HG03045 (cell line): ENCODE data around the gene PFDN2.

Experiments
- ATAC-seq: cut with Tn5 transposase; IDR thresholded peaks from one replicate; pipeline ENCODE4 v1.9.1; 2021; ENCODE audit warnings: mild to moderate bottlenecking, moderate library complexity; ENCODE audit not compliant: unreplicated experiment

The PFDN2 gene, protein sequence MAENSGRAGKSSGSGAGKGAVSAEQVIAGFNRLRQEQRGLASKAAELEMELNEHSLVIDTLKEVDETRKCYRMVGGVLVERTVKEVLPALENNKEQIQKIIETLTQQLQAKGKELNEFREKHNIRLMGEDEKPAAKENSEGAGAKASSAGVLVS

DNA sequence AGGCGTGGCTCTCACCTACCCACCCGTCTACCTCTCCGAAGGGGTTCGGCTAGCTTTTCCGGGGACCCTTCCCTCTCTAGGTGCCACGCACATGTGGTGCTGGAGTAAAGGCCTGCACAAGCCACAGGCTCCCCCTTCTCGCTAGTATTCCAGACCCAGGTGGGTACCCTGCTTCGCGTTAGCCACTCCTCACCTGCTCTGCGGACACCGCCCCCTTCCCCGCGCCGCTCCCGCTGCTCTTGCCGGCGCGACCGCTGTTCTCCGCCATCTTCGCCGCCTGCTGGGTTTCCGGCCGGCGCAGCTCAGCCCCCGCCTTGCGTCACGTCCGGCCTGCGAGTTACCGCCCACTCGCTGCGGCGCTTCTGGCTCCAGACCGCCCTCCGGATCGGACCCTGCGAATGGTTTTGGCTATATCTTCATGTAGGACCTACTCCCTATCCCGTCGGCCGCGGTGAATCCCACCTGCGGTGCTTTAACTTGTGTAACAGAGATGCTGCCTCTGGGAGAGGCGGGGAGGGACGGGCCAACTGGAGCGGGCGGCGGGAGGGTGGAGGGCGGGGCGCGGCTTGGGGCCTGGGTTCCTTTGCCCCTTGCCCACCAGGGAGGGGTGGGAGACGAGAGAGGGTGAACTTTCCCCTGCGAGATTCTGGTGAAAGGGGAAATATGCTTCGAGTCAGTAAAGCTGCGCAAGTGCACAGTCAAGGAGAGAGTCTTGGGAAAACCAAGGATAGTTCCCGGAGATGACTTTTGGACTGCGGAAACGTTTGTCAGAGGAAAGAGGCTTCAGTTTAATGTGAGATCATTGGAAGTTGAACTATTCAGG lies at the start of gene PFDN2, which contains the start of gene NIT1:
TSS of gene PFDN2 (minus strand) at position 279 of the 823 bp plus-strand sequence. CDS start at position 268, 11 bp downstream.
TSS of gene NIT1 (plus strand) at position 347 of the 823 bp plus-strand sequence. CDS start at position 419, 72 bp downstream.
- peak; percentile 89 for ATAC-seq

DNA sequence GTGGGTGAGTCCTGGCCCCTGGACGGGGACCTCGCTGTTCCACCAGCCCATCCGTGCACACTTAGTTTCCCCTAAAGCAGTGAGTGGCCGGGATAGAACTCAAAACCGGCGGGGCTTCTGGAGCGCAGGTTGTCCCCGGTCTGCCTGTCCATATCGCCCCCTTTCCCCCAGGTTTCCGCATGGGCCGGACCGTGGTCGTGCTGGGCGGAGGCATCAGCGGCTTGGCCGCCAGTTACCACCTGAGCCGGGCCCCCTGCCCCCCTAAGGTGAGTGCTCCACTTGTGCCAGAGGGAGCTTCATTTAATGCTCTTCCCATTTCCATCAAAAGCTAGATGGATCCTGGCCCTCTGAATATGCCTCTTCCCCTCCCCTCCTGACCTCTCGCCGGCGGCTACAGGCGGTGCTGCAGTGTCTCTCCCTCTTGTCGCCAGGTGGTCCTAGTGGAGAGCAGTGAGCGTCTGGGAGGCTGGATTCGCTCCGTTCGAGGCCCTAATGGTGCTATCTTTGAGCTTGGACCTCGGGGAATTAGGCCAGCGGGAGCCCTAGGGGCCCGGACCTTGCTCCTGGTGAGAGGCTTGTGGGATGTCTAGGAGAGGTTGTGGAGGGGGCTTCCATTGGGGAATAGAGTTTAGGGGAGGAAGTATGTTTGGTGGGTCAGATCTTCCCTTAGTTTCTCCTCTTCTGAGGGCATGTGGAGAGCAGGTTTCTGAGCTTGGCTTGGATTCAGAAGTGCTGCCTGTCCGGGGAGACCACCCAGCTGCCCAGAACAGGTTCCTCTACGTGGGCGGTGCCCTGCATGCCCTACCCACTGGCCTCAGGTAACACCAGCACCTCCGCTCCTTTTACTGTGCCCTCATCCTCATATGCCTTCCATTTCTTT lies 49.1 kb upstream of the PFDN2 start:
- no peak for ATAC-seq

DNA sequence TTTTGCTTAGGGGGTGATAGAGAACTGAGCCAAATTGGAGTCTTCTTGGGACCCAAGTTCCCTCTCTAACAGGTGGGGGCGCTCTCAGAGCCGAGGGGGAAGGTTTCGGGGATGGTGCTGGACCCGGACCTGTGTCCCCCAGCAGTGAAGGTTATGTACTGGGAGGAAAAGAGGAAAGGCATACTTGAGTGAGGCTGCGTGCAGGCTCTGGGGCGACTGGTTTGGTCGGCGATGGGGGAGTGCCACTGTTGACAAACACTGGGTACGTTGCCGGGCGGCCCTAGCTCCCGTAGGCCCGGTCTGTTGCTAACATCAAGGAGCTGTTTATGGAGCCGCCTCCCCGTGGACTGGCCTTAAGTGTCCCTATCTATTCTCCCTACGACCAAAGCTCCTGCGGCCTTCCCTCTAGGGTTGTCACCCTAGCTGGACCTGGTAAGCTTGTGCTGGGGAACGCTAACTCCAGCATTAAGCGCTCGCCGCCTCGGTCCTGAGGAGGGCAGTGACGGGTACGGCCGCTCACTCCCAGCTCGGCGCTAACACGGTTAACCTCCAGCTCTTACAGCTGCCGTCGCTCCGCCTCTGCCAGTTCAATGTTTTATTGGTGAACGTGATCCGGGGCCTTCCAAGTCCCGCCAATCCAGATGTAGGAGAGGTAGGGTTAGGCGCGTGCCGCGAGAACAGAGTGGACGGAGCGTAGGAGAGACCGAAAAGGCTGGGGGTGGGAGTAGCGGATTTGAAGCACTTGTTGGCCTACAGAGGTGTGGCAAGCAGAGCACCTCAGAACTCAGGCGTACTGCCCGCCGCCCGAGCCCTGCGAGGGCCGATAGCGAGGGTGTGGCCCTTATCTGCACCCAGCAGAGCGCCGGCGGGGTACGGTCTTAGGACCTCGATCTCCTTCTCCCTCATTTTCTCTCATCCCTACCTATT lies 48.2 kb upstream of the PFDN2 start, which contains the start of gene PPOX:
TSS of gene PPOX (plus strand) at position 685 of the 927 bp plus-strand sequence. CDS start 422 bp downstream, outside the sequence.
- ATAC-seq, result peak; percentile 93

DNA sequence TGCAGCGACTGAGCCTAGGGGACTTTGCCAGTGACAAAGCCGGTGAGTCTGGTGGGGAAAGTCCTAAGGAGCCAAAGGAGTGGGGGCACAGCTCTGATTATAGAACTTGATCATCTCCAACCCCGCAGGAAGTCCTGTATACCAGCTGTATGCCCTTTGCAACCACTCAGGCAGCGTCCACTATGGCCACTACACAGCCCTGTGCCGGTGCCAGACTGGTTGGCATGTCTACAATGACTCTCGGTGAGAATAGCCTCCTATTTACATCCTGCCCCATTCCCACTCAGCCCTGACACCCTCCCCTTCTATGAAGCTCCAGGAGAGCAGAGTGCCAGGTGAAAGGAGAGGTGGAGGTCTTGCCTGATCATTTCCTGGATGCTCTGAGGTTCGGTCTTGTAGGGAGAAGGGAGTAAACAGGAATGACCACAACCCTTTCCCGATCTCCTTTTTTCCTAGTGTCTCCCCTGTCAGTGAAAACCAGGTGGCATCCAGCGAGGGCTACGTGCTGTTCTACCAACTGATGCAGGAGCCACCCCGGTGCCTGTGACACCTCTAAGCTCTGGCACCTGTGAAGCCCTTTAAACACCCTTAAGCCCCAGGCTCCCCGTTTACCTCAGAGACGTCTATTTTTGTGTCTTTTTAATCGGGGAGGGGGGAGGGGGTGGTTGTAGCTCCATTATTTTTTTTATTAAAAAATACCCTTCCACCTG lies 47.2 kb upstream of the PFDN2 start:
- no peak for ATAC-seq

GRCh38 chr1:161163793-161164192 lies 46.0 kb upstream of the PFDN2 start:
- ATAC-seq, result no peak

- no peak for ATAC-seq
Observed at GRCh38 chr1:161162806-161163205, 45.0 kb upstream of the PFDN2 start.

DNA sequence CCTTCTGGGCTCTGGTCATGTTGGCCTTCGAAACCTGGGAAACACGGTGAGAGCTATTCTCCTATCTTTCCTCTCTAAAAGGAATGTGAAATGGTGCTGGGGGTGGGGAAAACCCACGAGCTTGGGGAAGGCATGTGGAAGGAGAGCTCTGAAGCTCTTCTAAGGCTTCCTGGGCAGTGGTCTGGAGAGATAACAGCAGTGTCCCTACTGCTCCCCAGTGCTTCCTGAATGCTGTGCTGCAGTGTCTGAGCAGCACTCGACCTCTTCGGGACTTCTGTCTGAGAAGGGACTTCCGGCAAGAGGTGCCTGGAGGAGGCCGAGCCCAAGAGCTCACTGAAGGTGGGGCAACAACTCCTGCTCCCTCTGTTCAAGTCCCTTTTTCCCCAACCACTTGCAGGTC lies 44.2 kb upstream of the PFDN2 start:
- ATAC-seq, result no peak

GRCh38 chr1:161161652-161162051 lies 43.8 kb upstream of the PFDN2 start:
- ATAC-seq, result no peak

DNA sequence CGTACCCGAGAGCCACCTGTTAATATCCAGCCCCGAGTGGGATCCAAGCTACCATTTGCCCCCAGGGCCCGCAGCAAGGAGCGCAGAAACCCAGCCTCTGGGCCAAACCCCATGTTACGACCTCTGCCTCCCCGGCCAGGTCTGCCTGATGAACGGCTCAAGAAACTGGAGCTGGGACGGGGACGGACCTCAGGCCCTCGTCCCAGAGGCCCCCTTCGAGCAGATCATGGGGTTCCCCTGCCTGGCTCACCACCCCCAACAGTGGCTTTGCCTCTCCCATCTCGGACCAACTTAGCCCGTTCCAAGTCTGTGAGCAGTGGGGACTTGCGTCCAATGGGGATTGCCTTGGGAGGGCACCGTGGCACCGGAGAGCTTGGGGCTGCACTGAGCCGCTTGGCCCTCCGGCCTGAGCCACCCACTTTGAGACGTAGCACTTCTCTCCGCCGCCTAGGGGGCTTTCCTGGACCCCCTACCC lies 42.9 kb upstream of the PFDN2 start:
- ATAC-seq, result no peak

GRCh38 chr1:161159913-161160243 lies 42.0 kb upstream of the PFDN2 start:
- ATAC-seq, result no peak

DNA sequence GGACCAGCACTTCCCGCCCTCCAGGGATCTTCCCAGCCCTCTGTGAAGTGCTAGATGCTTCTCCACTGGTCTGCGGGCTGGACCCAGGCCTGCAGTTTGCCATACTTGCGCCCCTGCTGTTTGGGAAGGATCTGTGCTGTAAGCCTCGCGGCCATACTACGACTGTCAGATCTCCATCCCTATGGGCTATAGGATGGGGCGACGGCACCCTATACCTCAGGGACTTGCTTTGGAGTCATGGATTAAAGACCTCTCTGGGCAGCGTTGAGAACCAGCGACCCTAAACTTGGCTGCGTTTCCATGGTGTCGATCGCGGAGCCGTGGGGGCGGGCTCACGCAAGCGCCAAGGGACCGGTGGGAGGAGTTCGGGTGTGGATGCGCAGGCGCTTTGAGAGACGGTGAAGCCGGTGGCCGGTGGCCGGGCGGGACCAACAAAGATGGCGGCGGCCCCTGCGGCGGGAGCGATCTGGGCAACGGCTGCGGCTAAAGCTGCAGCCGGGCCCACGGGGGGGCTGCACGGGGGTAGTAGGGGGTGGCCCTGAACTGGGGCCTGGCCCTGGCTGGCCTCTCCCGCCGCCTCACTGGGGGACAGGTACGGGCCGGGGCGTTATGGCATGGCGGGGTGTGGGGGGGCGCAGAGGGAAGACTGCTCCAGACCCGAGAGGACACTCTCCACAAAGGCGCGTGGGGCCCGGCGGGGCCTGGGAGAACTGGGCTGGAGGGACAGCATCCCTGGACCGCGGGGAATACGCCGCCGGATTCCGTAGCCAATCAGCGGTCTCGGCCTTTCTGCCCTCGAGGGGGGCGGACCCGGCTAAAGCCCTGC lies 41.5 kb upstream of the PFDN2 start, which contains the start of gene USP21:
TSS of gene USP21 (plus strand) at position 414 of the 826 bp plus-strand sequence. CDS start 1,141 bp downstream, outside the sequence.
- peak; percentile 87 for ATAC-seq

- no peak for ATAC-seq
Observed at GRCh38 chr1:161158316-161159010, 40.6 kb upstream of the PFDN2 start.

DNA sequence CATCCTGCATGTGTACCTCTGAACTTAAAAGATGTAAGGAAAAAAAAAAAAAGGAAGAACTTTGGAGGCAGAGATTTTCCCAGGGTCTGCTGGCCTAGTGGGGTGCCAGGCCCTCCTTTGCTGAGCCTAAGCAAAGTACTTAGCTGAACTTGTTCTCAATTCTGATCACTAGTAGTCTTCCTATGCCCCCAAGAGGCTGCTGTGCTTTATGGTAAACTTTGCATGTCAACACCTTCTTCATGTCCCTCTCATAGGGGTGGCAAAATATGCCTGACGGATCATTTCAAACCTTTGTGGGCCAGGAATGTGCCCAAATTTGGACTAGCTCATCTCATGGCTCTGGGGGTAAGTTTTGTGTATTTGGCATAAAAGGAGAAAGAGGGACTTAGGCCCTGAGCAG lies 40.0 kb upstream of the PFDN2 start:
- ATAC-seq, result no peak

DNA sequence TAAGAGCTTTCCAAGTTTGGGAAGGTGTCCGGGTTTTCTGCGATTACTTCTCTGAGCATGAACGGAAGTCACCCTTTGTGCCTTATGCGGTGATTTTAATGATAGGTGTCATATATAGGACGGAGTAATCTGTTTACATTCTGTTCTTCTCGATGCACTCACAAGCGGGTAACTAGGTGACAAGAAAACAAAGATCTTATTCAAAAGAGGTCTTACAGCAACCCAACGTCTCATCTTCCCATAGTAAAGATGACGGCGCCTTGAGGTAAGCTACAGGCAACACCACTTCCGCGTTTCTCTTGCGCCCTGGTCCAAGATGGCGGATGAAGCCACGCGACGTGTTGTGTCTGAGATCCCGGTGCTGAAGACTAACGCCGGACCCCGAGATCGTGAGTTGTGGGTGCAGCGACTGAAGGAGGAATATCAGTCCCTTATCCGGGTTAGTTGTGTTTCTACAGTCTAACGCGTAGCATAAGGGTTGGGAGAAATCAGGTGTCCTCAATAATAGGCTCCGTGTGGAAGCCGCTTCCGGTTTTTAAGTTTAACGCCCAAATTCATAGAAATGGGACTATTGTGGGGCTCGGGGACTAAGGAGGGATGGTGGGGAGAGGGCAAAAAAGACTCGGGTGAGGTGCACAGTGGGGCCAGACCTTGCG lies 36.0 kb upstream of the PFDN2 start, which contains the start of gene UFC1:
TSS of gene UFC1 (plus strand) at position 297 of the 656 bp plus-strand sequence. CDS start at position 317, 20 bp downstream.
- peak; percentile 70 for ATAC-seq

- ATAC-seq, result no peak
Observed at GRCh38 chr1:161153176-161153575, 35.3 kb upstream of the PFDN2 start.

- ATAC-seq, result no peak
Observed at GRCh38 chr1:161145832-161146231, 28.0 kb upstream of the PFDN2 start.

DNA sequence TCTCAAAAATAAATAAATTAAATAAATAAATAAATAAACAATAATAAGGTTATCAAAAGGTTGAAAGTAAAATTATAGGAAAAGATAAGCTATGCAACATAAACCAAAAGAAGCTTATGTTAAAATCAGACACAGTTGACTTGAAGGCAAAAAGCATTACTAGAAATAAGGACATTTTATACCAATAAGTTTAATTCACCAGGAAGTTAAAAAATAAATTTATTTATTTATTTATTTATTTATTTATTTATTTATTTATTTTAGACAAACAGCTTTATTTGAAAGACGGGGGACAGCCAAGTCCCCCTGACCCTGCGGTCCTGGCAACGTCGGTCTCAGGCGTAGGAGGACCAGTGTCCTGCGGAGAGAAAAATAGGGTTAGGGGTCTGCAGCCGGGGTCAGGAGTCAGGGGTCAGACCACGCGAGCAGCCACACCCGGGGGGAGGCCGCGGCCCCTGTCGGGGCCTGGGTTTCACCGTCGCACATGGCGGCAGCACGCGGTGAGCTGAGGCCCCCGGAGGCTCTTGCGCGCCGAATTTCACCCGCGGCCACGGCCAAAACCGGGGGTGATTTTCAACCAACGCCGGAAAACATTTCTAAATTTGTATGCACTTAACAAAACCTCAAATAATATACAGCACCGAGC lies 23.0 kb upstream of the PFDN2 start:
- ATAC-seq, result no peak
